Keratinocyte (primary cell): ENCODE measurements around the gene FEM1A. TPM values are rescaled to one million over a fixed set of nuclear protein-coding genes. Genes with fewer than 3 reads are reported as not detected.
A peak's percentile ranks its signal among the peaks of the same experiment; 100 is the strongest.

ENCODE experiments used
- DNase-seq: peaks from one replicate; pipeline ENCODE4 v3.0.0-alpha.2; 2011; ENCODE audit warnings: low read depth, missing footprints, low spot score
- FAIRE-seq: peaks from 2 replicates; lab custom pipeline; 2011; peaks lifted over from hg19 to GRCh38; lab: Jason Lieb, UNC
- H2AFZ ChIP-seq: 2 replicates; pipeline ENCODE4 v1.6.0; 2012; ENCODE audit warnings: low read length, control low read depth, inconsistent platforms; ENCODE audit not compliant: control insufficient read depth
- H3K27ac ChIP-seq: 2 replicates; pipeline ENCODE4 v1.5.1; 2011; ENCODE audit warnings: low read length; ENCODE audit not compliant: control insufficient read depth, insufficient read depth
- H3K27me3 ChIP-seq: 3 replicates; pipeline ENCODE4 v1.6.0; 2011; ENCODE audit warnings: low read length; ENCODE audit not compliant: control insufficient read depth, insufficient read depth; ENCODE audit errors: extremely low read depth
- H3K36me3 ChIP-seq, 2 experiments: 2 replicates in 1 of 2; 3 replicates in 1 of 2; pipeline ENCODE4 v1.5.1; 2011; ENCODE audit warnings: low read length in 2 of 2, mild to moderate bottlenecking in 1 of 2; ENCODE audit not compliant: control insufficient read depth in 2 of 2, insufficient read depth in 2 of 2; ENCODE audit errors: extremely low read depth in 1 of 2
- H3K4me1 ChIP-seq: 3 replicates; pipeline ENCODE4 v1.5.1; 2011; ENCODE audit warnings: low read length; ENCODE audit not compliant: control insufficient read depth, insufficient read depth; ENCODE audit errors: extremely low read depth
- H3K4me2 ChIP-seq: 3 replicates; pipeline ENCODE4 v1.6.0; 2011; ENCODE audit warnings: low read depth, low read length; ENCODE audit not compliant: control insufficient read depth, insufficient read depth; ENCODE audit errors: extremely low read depth
- H3K4me3 ChIP-seq, 3 experiments: fragments of 200-600 bp in 1 of 3; sonication (generic) in 1 of 3; 2 replicates in 2 of 3; 3 replicates in 1 of 3; pipeline ENCODE4 v1.5.1; 2011 to 2016; ENCODE audit warnings: low read length in 3 of 3, mild to moderate bottlenecking in 3 of 3, control low read depth in 2 of 3, inconsistent platforms in 1 of 3, low read depth in 1 of 3, mixed read lengths in 1 of 3, mixed run types in 1 of 3, moderate library complexity in 1 of 3; ENCODE audit not compliant: control insufficient read depth in 2 of 3, insufficient read depth in 2 of 3; ENCODE audit errors: extremely low read depth in 1 of 3
- H3K79me2 ChIP-seq: 2 replicates; pipeline ENCODE4 v1.6.0; 2012; ENCODE audit warnings: low read length; ENCODE audit not compliant: control insufficient read depth, insufficient read depth
- H3K9ac ChIP-seq: 3 replicates; pipeline ENCODE4 v1.6.0; 2011; ENCODE audit warnings: low read length; ENCODE audit not compliant: control insufficient read depth, insufficient read depth; ENCODE audit errors: extremely low read depth
- H3K9me1 ChIP-seq: 3 replicates; pipeline ENCODE4 v1.6.0; 2011; ENCODE audit warnings: low read length; ENCODE audit not compliant: control insufficient read depth, insufficient read depth; ENCODE audit errors: extremely low read depth
- H3K9me3 ChIP-seq: 2 replicates; pipeline ENCODE4 v1.5.1; 2012; ENCODE audit warnings: low read depth, low read length; ENCODE audit not compliant: control insufficient read depth
- H4K20me1 ChIP-seq: 3 replicates; pipeline ENCODE4 v1.6.0; 2011; ENCODE audit warnings: low read length; ENCODE audit not compliant: control insufficient read depth, insufficient read depth; ENCODE audit errors: extremely low read depth
- EZH2 ChIP-seq: IDR thresholded peaks from one replicate; pipeline ENCODE4 v1.6.1; 2012; ENCODE audit warnings: inconsistent platforms, mild to moderate bottlenecking, low read length, moderate library complexity
- dilution Hi-C: fragments of 300-500 bp; cut with MboI; formaldehyde crosslinking; loops from one replicate; pipeline ENCODE4 v1.7.0; 2020; ENCODE audit warnings: low sequenced_read_pairs; ENCODE audit not compliant: extremely low pct_ligation_motif_present
- polyA plus RNA-seq, 5 experiments: library from polyadenylated mRNA; depleted of rRNA in 3 of 5; stranded (reverse) in 3 of 5; stranded (forward) in 1 of 5; unstranded in 1 of 5; fragments of >200 nt; gene quantifications; 1 replicate in 1 of 5; 2 replicates in 3 of 5; 3 replicates in 1 of 5; pipeline versions ENCODE4 v1.2.1 to v1.2.3, GENCODE V29; 2011 to 2012; ENCODE audit warnings: missing spikeins in 2 of 5, low read depth in 1 of 5, low replicate concordance in 1 of 5
- TF ChIP-seq, protein P1 (sequence below), 3 experiments: IDR thresholded peaks in 1 of 3; conservative IDR thresholded peaks in 1 of 3; optimal IDR thresholded peaks in 1 of 3; 2 replicates in 2 of 3; 3 replicates in 1 of 3; pipeline versions ENCODE3 to v1.5.1; 2011; ENCODE audit warnings: low read length in 3 of 3, mild to moderate bottlenecking in 3 of 3, moderate library complexity in 2 of 3, control low read depth in 1 of 3, inconsistent platforms in 1 of 3; ENCODE audit not compliant: insufficient read depth in 2 of 3; ENCODE audit errors: extremely low read depth in 1 of 3

The FEM1A gene
- polyA plus RNA-seq, 1 donor (not counting 4 experiments of a cell fraction or from before 2014, with no cell fraction given) = 3.5 TPM

- Histone ChIP-seq H3K27me3 (peaks cover 19% of the 10 kb centered on the region), H3K4me2 (no peak overlapping the region), H3K9me1 (no peaks in the 10 kb centered on the region), H3K9me3 (no peaks in the 10 kb centered on the region), H3K4me3 (no peak overlapping the region), H3K79me2 (no peaks in the 10 kb centered on the region), H2AFZ (no peak overlapping the region), H3K4me1 (no peaks in the 10 kb centered on the region), H3K9ac (no peak overlapping the region), H3K27ac (no peak overlapping the region), H3K36me3 (no peaks in the 10 kb centered on the region), H4K20me1 (peaks cover 2% of the 10 kb centered on the region)
- dilution Hi-C loops = no loop called here
- FAIRE-seq = no peak
- no peak for TF ChIP-seq EZH2
- TF ChIP-seq, protein P1, sequence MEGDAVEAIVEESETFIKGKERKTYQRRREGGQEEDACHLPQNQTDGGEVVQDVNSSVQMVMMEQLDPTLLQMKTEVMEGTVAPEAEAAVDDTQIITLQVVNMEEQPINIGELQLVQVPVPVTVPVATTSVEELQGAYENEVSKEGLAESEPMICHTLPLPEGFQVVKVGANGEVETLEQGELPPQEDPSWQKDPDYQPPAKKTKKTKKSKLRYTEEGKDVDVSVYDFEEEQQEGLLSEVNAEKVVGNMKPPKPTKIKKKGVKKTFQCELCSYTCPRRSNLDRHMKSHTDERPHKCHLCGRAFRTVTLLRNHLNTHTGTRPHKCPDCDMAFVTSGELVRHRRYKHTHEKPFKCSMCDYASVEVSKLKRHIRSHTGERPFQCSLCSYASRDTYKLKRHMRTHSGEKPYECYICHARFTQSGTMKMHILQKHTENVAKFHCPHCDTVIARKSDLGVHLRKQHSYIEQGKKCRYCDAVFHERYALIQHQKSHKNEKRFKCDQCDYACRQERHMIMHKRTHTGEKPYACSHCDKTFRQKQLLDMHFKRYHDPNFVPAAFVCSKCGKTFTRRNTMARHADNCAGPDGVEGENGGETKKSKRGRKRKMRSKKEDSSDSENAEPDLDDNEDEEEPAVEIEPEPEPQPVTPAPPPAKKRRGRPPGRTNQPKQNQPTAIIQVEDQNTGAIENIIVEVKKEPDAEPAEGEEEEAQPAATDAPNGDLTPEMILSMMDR (optimal IDR thresholded peaks at IDR 0.05 in 1 of 3, IDR thresholded peaks at IDR 0.05 in 1 of 3, conservative IDR thresholded peaks at IDR 0.05 in 1 of 3; ENCODE audit: extremely low read depth in 1 of 3, insufficient read depth in 2 of 3, low read length in 3 of 3) = no peak
- DNase-seq = no peak
Observed at GRCh38 chr19:4764393-4764660, 27.2 kb upstream of the FEM1A start.

GRCh38 chr19:4768934-4769777 lies 22.4 kb upstream of the FEM1A start:
- DNase-seq (peak; percentile 38), FAIRE-seq (no peak)
- H4K20me1 ChIP-seq = peaks cover 2% of the 10 kb centered on the region
- no peaks in the 10 kb centered on the region for H3K79me2 ChIP-seq
- no peaks in the 10 kb centered on the region for H3K4me1 ChIP-seq
- H2AFZ ChIP-seq = no peak overlapping the region
- no peak overlapping the region for H3K4me3 ChIP-seq
- no peaks in the 10 kb centered on the region for H3K9me3 ChIP-seq
- no peak overlapping the region for H3K27ac ChIP-seq
- no peak overlapping the region for H3K4me2 ChIP-seq
- TF ChIP-seq, protein P1 (optimal IDR thresholded peaks at IDR 0.05 in 1 of 3, IDR thresholded peaks at IDR 0.05 in 1 of 3, conservative IDR thresholded peaks at IDR 0.05 in 1 of 3; ENCODE audit: extremely low read depth in 1 of 3, insufficient read depth in 2 of 3, low read length in 3 of 3) = no peak
- no peak for TF ChIP-seq EZH2
- dilution Hi-C loops = no loop called here
- peaks cover under 1% of the 10 kb centered on the region for H3K27me3 ChIP-seq
- no peaks in the 10 kb centered on the region for H3K36me3 ChIP-seq
- no peak overlapping the region for H3K9ac ChIP-seq
- H3K9me1 ChIP-seq = no peaks in the 10 kb centered on the region
